ENCODE results near the gene GPR82. TPM values are rescaled to one million over a fixed set of nuclear protein-coding genes. Genes with fewer than 3 reads are reported as not detected.

Gene GPR82
- total RNA-seq, 4 donors from 2014 or later, result 0.29 to 0.30 TPM; not detected in 2

- Histone ChIP-seq H3K27me3 (peaks cover 0 to 5% of the 10 kb centered on the region in 2 donors), H3K4me1 (no peaks in the 10 kb centered on the region), H3K4me3 (no peak overlapping the region), H3K9me3 (no peaks in the 10 kb centered on the region), H3K27ac (no peak overlapping the region), H3K36me3 (no peaks in the 10 kb centered on the region)
- intact Hi-C loops (cut with DNase I; ENCODE audit: low total_unique reads), result no loop called here
- DNase-seq, result no peak
- TF ChIP-seq POLR2A (IDR thresholded peaks at IDR 0.05) (no peak), CTCF (IDR thresholded peaks at IDR 0.05) (no peak)
These were observed 6.1 kb downstream of the GPR82 start for GRCh38 chrX:41730081-41730480.

- TF ChIP-seq CTCF (IDR thresholded peaks at IDR 0.05) (no peak), POLR2A (IDR thresholded peaks at IDR 0.05) (no peak)
- DNase-seq, result no peak
- no peak overlapping the region for H3K27ac ChIP-seq
- intact Hi-C loops (cut with DNase I; ENCODE audit: low total_unique reads), result no loop called here
- no peaks in the 10 kb centered on the region for H3K9me3 ChIP-seq
- no peaks in the 10 kb centered on the region for H3K36me3 ChIP-seq
- H3K27me3 ChIP-seq, result peaks cover 0 to 5% of the 10 kb centered on the region in 2 donors
- H3K4me1 ChIP-seq, result no peaks in the 10 kb centered on the region
- no peak overlapping the region for H3K4me3 ChIP-seq
These were observed 8.3 kb downstream of the GPR82 start for GRCh38 chrX:41732260-41732659.

GRCh38 chrX:41733939-41734338 lies 10.0 kb downstream of the GPR82 start:
- H3K36me3 ChIP-seq, result no peaks in the 10 kb centered on the region
- TF ChIP-seq CTCF (IDR thresholded peaks at IDR 0.05), result no peak
- no peak for DNase-seq
- H3K27ac ChIP-seq, result no peak overlapping the region
- H3K27me3 ChIP-seq, result peaks cover 0 to under 1% of the 10 kb centered on the region in 2 donors
- H3K9me3 ChIP-seq, result no peaks in the 10 kb centered on the region
- no peak overlapping the region for H3K4me3 ChIP-seq
- intact Hi-C loops (cut with DNase I; ENCODE audit: low total_unique reads), result no loop called here
- no peaks in the 10 kb centered on the region for H3K4me1 ChIP-seq

- no peak overlapping the region for H3K27ac ChIP-seq
- TF ChIP-seq CTCF (IDR thresholded peaks at IDR 0.05), result peak in 3 of 4 experiments; percentile 16 to 18 (median 17)
- no peak for TF ChIP-seq POLR2A (IDR thresholded peaks at IDR 0.05)
- intact Hi-C loops (cut with DNase I; ENCODE audit: low total_unique reads), result no loop called here
- H3K4me3 ChIP-seq, result no peak overlapping the region
- H3K27me3 ChIP-seq, result no peaks in the 10 kb centered on the region
- DNase-seq, result no peak
- H3K9me3 ChIP-seq, result no peaks in the 10 kb centered on the region
- no peaks in the 10 kb centered on the region for H3K4me1 ChIP-seq
- no peaks in the 10 kb centered on the region for H3K36me3 ChIP-seq
These were observed 10.5 kb downstream of the GPR82 start for GRCh38 chrX:41734530-41734929.

- intact Hi-C loops (cut with DNase I; ENCODE audit: low total_unique reads), result no loop called here
- no peaks in the 10 kb centered on the region for H3K9me3 ChIP-seq
- H3K4me3 ChIP-seq, result no peak overlapping the region
- no peaks in the 10 kb centered on the region for H3K27me3 ChIP-seq
- no peaks in the 10 kb centered on the region for H3K36me3 ChIP-seq
- no peak for DNase-seq
- TF ChIP-seq CTCF (IDR thresholded peaks at IDR 0.05) (no peak), POLR2A (IDR thresholded peaks at IDR 0.05) (no peak)
- no peak overlapping the region for H3K27ac ChIP-seq
- no peaks in the 10 kb centered on the region for H3K4me1 ChIP-seq
These were observed 13.1 kb downstream of the GPR82 start for GRCh38 chrX:41737065-41737464.
